NCI-H526 treated with DMSO at 0.1 percent for 48 hours (cell line): ENCODE data around the gene SHISA6.

ENCODE experiments used
- DNase-seq: peaks from one replicate; lab custom pipeline; 2025; lab: John Stamatoyannopoulos, UW

The SHISA6 gene

GRCh38 chr17:11459861-11460331 is 218.9 kb downstream of the SHISA6 start:
- DNase-seq, result no peak

DNA sequence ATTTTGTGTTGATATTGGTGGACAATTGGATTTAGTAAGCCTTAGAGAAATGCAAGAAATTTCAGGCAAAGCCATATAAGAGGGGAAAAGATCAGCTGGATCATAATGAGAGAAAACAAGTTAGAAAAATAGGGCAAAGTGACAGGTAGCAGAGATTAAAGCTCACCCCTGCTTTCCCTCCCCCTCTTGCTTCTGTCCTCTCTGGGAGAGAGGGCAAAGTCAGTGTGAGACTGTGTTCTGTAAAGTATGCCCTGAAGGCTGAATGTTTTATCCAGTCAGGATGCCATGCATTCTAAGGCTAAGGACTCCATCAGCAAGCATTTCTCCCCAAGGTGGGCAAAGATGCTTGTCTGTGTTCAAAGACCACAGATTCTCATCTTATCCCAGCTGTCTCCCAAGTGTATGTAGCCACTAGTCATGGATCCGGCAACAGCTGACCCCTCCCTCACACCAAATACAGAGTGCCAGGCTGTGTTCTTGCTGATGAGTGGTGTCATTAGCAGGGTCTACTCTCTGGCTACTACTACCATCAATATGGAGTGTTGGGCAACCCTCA is 221.1 kb downstream of the SHISA6 start:
- DNase-seq, result no peak

DNA sequence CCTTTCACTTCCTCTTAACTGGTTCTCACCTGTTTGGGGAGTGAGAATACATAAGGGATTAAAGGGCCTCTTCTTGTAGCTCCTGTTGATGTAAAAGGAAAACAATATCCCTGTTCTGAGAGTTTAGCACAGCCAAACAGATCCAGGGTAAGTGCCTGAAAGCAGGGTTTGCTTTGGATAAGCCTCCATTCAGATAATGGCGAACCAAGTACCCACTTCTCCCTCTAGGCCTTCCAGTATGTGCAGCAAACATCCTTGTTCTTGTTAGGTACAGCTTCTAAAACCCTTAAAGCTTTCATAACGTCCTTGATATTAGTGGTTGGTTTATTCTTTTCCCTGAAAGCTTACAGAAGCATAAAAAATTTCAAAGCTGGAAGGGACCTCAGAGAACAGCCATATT is 226.6 kb downstream of the SHISA6 start:
- DNase-seq, result no peak

- no peak for DNase-seq
Measured at GRCh38 chr17:11485336-11486100, 244.5 kb downstream of the SHISA6 start.

DNA sequence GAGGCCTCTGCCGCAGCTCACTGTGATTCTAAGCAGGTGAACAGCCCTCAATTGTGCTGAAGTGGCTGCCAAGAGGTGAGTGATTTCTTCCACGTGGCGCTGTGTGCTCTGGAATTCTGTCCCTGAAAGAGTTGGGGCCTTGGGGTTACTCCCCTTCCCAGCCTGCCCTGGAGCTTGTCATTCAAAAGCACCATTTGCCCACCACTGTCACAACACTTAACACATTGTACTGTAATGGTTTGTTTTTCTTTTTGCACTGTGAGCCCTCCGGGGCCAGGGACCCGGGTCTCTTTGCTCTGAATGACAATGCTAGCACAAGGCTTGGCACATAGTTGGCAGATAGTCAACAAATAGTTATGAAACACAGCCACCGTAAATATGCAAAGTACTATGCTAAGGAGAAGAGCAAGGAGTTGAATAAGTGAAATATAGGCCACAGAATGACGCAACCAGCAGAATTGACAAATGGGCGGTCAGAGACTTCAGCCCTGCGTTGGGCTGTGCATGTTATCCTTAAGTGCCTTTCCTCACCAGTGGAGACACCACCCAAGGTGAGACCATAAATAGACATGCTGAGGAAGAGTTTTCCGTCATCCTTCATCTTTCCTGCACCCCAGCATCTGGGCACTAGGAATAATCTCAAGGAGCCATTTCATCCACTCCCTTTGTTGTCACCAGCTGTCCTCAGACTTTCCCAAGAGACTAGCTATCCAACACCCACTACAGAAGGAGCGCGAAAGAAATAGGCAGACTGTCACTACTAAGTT is 245.3 kb downstream of the SHISA6 start:
- DNase-seq, result no peak

- no peak for DNase-seq
Measured at GRCh38 chr17:11486868-11487310, 245.9 kb downstream of the SHISA6 start.

DNA sequence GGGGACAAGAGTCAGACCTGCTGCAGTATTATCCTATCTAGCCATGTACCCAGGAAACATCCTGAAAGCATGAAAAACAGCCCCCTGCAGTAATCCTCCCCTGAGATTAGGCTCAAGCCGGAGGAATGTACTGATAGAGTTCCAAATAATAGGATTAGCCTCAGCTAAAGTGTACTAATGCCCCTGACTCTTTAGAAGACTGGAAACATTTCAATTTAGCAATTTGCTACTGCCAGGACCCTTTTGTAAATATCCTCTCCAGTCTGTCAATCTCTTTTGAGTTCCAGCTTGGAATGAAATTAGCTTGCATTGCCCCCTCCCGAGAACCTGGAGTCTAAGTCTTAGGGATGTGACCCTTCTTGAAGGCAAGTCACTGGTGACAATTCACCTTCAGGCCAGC is 246.5 kb downstream of the SHISA6 start:
- no peak for DNase-seq

DNA sequence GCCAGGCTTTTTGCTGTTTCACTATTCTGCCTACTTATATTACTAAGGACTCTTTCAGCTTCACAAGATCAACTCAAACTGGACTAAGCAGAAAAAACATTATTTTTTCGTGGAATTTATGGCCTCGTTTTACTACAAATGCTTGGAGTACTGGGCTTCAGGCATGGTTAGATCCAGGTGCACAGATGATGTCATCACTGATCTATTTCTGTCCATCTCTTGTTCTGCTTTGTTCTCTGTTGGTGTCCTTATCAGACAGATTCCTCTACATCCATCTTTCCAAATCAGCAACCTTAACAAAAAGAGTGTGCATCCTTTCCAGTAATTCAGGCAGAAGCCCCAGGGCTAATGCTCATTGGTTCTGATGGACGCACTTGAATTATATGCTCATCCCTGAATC is 247.4 kb downstream of the SHISA6 start:
- no peak for DNase-seq

DNA sequence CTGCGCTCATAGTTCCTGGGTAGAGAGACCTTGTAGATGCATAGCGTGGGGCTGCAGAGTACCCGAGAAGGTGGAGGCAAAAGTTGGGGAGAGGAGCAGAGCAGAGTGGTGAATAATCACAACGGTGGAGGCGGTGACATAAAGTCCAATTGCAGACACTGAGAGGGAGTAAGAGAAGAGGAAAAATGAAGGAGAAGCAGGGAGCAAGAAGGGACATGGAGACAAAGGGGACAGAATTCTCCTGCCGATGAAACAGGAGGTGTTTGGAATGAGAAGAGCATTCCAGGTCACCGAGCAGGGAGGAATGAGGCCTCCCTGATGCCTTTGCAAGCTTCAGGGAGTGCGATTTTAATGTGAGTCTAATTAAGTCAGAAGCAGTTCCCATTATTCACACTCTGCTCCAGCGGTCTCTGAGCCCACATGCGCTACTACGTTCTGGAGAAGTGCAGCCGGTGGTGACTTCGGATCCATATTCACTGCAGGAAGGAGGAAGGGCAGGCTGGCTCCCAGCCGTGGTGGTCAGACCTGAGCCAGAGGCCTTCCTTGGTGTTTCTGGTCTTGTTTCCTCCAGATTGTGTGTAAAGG is 249.2 kb downstream of the SHISA6 start:
- DNase-seq, result no peak

GRCh38 chr17:11492511-11492910 is 251.5 kb downstream of the SHISA6 start:
- no peak for DNase-seq

DNA sequence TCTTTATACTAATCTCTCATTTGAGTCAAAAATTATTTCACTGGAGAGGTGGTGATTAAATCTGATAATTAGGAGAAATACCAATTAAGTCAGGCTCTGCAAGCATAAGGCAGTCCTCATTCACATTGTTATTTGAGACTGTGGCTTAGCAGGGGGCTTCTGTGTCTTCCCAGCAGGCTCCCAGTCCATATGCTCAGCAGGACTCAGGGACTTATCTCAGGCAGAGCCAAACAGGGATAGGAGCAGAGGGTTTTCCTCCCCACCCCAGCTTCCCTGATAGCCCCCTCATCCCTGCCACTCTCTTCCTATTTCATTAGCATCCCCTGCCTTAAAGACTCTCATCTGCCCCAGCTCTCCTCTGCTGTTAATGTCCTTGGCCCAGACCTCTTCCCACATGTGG is 252.9 kb downstream of the SHISA6 start:
- no peak for DNase-seq

DNA sequence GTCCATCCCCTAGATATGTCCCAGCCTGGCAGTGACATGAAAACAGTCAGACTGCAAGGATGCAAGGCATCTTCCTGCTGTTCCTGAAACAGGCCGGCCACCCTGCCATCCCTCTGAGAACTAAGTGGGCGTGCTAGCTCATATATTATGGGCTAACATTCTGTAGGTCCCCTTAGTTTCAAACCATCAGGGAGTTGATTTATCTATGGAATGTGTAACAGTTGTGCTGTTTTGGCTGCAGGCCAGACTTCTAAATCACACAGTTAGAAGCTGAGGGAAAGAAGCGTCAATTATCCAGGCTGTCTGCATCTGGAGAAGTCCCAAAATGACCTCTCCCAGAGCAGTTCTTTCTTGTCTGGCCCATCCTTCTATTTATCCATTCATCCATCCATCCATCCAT is 254.6 kb downstream of the SHISA6 start:
- DNase-seq, result no peak

DNA sequence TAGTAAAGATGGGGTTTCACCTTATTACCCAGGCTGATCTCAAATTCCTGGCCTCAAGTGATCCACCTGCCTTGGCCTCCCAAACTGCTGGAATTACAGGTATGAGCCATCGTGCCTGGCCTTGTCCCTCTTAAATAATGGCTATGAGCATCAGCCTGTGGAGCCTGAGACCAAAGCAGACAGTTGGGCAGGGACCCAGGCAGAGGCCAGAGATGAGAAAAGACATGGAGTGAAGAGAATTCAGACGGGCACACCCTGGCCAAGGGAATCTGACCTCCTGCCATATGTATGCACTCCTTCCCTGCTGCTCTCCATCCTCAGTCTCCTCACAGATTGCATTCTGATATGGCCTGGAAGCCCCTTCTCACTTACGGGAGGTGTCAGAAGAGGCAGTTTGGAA is 258.9 kb downstream of the SHISA6 start:
- DNase-seq, result no peak

DNA sequence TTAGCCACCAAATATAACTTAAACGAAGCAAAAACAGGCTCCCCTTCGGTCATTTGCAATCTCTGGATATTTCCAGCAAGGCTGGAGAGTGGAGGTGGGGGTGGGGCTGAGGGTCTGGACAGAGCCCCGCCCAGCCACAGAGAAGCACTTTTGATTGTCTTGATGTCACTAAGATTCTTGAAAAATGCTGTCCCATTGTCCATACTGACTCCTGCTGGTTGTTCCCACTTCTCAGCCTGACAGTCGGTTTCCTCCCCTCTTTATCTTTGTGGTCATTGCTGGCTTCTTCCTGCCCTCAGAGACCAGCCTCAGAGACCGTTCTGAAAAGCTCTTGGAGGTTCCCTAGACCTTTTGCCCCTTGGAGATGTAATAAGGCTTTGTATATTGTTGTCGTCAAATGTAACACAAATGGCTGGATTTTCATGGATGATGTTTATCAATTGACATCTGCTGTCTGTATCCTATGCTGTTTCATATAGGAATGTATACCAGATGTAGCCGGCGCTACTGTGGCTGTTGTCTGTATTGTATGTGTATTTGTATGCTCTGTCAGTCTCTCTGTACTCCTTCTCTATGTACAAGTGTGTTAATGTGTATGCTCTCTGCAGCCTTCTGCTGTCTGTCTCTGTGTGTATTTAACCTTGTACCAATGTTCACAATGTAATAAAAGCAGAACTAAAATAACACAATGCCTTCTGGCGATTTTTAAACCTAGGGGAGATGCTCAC is 262.5 kb downstream of the SHISA6 start:
- no peak for DNase-seq

GRCh38 chr17:11506635-11507034 is 265.6 kb downstream of the SHISA6 start:
- DNase-seq, result no peak

GRCh38 chr17:11511696-11512095 is 270.7 kb downstream of the SHISA6 start:
- DNase-seq, result no peak

DNA sequence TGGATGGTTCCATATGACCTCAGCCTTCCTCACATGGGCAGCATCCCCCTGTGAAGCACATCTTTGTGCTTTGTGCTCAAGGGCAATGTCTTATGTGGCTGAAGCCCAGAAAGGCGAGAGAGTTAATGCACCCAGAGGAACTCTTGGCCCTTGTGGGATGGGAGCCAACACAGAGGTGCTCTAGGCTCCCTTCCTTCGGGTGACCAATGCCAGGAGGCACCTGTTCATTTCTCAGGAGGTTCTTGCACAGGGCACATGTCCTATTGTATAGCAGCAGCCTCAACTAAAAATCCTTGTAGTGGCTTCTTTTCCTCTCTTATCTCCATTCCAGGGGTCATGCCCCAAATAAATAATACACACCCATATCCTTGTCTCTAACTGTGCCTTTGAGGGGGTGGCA is 273.6 kb downstream of the SHISA6 start:
- no peak for DNase-seq

DNA sequence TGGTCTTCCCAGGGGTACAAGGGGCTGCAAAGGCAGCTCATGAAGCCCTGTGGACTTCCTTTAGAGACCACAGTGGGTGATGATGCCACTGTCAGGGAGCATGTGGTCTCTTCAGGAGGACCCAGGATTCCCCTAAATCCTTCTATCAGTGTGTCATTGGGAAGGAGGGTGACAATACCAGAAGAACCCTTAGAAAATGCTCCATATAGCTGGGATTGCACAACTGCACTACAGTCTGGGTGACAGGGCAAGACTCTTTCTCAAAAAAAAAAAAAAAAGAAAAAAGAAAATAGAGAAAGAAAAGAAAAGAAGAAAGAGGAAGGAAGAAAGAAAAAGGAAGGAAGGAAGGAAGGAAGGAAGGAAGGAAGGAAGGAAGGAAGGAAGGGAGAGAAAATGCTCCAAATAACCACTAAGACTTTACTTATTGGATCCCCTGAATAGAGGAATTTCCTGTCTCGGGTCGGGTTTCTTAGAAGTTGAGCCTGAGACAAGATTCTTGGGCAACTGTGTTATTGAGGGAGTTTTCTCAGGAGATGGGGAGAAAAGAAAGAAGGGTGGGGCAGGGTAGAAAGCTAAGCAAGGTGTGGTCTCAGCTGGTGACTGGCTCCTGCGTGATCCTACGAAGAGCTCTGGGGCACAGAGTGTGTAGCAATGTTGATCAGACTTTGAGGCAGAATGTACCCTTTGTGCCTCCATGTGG is 274.1 kb downstream of the SHISA6 start:
- no peak for DNase-seq

DNA sequence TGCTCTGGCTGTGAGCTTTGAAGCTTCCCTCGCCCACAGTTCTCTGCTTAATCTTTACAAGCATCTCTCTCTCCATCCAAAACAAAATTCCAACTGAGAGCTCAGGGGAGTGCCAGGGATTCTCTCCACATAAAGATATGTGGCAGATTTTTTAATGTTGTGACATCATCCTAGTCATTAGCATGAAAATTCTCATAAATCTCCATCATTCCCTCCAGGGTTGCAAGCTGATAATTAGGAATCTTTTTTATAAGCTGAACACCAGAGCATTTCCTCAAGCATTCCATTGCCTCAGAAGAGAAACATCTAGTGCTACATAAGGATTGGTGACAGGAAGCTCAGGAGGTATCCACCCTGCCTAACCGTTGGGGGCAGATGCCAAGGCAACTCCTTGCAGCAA is 274.9 kb downstream of the SHISA6 start:
- DNase-seq, result no peak

GRCh38 chr17:11535231-11535630 is 294.2 kb downstream of the SHISA6 start:
- DNase-seq, result no peak

DNA sequence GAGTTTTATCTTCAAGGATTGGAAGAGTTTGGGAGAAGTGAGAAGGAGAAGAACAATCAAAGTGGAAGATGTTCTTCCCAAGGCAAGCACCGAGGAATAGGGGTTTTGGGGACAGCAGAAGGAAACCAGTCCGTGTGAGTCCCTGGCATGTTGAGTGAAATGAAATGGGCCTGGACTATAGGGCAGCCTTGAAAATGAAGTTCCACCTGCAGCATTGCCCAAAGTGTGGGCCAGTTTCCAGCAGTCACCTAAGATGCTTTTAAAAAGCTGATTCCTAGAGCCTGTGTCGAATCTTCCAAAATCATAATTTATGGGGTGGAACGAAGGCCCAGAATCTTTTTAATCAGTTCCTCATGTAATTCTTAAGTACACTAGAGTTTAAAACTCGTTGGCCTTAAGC is 297.4 kb downstream of the SHISA6 start:
- no peak for DNase-seq
